ENCODE results near the gene TBC1D22A.

Gene TBC1D22A

DNA sequence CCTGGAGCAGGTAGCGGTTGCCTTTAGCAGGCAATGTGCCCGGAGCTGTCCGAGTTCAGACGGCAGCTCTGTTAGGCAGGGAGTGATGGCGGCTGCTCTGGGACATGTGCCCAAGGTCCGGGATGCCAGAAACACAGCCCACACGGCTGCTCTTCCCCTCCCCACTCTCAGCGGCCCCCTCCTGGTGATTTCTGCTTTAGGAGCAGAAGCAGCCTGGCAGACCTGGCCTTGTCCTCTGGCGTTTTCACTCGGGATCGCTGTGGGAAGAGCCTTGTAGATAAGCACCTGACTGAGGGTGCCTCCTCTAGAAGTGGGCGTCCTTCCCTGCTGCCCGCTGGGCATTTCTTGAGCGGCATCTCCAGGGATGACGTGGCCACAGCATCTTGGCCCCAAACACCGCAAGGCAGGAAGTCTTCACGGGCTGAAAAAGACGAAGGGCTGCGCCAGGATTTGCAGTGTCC, 392.2 kb downstream of the TBC1D22A start:
- Histone ChIP-seq H3K4me3 (ENCODE audit: low read length) (no peak overlapping the region), H3K9me3 (ENCODE audit: low read length) (no peaks in the 10 kb centered on the region), H3K27me3 (ENCODE audit: insufficient read depth, low read length) (no peaks in the 10 kb centered on the region), H3K36me3 (ENCODE audit: insufficient read depth, low read length) (no peaks in the 10 kb centered on the region), H2AFZ (ENCODE audit: low read depth, low read length) (no peak overlapping the region), H3K4me1 (ENCODE audit: insufficient read depth, low read length) (no peaks in the 10 kb centered on the region)

GRCh38 chr22:47155131-47155885, 392.9 kb downstream of the TBC1D22A start:
- no peak overlapping the region for H3K4me3 ChIP-seq (ENCODE audit: low read length)
- no peaks in the 10 kb centered on the region for H3K36me3 ChIP-seq (ENCODE audit: insufficient read depth, low read length)
- no peak overlapping the region for H2AFZ ChIP-seq (ENCODE audit: low read depth, low read length)
- H3K4me1 ChIP-seq (ENCODE audit: insufficient read depth, low read length) = no peaks in the 10 kb centered on the region
- H3K9me3 ChIP-seq (ENCODE audit: low read length) = no peaks in the 10 kb centered on the region
- H3K27me3 ChIP-seq (ENCODE audit: insufficient read depth, low read length) = no peaks in the 10 kb centered on the region

- Histone ChIP-seq H2AFZ (ENCODE audit: low read depth, low read length) (no peak overlapping the region), H3K36me3 (ENCODE audit: insufficient read depth, low read length) (no peaks in the 10 kb centered on the region), H3K9me3 (ENCODE audit: low read length) (no peaks in the 10 kb centered on the region), H3K4me1 (ENCODE audit: insufficient read depth, low read length) (no peaks in the 10 kb centered on the region), H3K4me3 (ENCODE audit: low read length) (no peak overlapping the region), H3K27me3 (ENCODE audit: insufficient read depth, low read length) (no peaks in the 10 kb centered on the region)
These were observed 393.5 kb downstream of the TBC1D22A start for GRCh38 chr22:47155912-47156311.

DNA sequence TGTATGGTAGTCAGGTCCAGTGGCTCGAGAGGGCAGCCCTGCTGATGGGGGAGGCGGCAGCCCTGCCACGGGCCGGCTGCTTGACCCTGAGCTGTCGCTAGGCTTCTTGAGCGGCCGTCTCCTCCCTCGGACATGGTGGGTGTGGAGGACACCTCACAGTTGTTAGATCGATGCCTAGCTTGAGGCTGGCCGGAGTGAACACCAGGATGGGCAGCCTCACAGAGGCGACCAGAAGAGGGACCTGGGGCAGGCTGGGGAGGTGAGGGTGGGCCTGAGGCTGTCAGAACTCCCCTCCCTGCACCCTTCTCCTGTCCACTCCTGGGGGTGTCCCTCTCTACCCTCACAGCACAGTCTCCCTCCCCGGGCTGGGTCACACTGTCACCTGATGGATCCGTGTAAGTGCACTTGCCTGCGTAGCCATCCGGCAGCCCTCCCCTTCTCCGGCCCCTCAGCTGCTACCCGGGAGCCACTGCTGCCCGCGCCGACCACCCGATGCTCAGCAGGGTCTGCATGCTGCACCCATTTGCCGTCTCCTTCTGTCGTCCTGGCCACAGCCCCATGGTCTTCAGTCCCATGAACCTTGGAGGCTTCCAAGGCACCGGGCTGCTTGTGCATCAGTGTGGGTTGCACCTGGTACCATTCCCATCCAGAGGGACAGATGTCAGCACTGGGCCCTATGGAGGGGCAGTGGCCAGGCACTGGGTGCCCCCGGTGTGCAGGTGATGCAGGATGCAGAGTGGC, 394.1 kb downstream of the TBC1D22A start:
- H3K4me3 ChIP-seq (ENCODE audit: low read length) = no peak overlapping the region
- no peaks in the 10 kb centered on the region for H3K9me3 ChIP-seq (ENCODE audit: low read length)
- H3K27me3 ChIP-seq (ENCODE audit: insufficient read depth, low read length) = no peaks in the 10 kb centered on the region
- H3K4me1 ChIP-seq (ENCODE audit: insufficient read depth, low read length) = no peaks in the 10 kb centered on the region
- no peak overlapping the region for H2AFZ ChIP-seq (ENCODE audit: low read depth, low read length)
- H3K36me3 ChIP-seq (ENCODE audit: insufficient read depth, low read length) = no peaks in the 10 kb centered on the region

GRCh38 chr22:47157093-47157420, 394.6 kb downstream of the TBC1D22A start:
- Histone ChIP-seq H3K27me3 (ENCODE audit: insufficient read depth, low read length) (no peaks in the 10 kb centered on the region), H3K36me3 (ENCODE audit: insufficient read depth, low read length) (no peaks in the 10 kb centered on the region), H3K4me1 (ENCODE audit: insufficient read depth, low read length) (no peaks in the 10 kb centered on the region), H2AFZ (ENCODE audit: low read depth, low read length) (no peak overlapping the region), H3K4me3 (ENCODE audit: low read length) (no peak overlapping the region), H3K9me3 (ENCODE audit: low read length) (no peaks in the 10 kb centered on the region)

DNA sequence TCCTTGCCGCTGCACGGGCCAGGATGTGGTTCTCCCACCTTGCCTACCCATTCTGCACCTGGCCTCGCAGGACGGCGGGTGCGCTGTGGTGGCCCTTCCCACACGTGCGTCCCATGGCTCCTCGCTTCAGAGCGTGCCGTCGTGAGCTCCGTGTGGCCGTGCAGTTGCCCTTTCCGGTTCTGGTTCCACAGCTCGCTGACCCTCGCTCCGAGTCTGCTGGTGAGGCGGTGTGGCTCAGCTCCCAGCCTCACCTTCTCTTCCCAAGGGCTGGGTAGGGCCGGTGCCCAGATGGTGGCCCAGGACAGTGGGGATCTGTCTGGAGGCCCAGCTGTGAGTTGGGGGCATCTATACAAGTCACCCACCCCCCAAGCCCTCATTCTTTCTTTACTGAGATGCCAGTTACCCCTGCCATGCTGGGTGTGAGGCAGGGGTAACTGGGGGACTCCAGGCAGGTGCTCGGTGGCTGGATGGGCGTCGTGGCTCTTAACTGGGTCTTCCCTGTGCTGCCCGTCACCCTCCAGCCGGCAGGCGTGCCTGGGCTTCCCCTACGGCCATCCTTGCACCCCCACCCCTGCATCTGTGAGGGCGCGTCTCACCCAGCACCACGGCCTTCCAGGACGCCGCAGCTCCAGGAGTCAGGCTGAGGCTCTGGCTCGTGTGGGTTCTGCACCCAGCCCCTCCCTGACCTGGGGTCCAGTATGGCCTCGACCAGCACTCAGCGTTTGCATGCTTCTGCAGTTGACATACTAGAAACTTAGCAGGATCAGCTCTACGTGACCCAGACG, 395.2 kb downstream of the TBC1D22A start:
- H2AFZ ChIP-seq (ENCODE audit: low read depth, low read length) = no peak overlapping the region
- no peaks in the 10 kb centered on the region for H3K27me3 ChIP-seq (ENCODE audit: insufficient read depth, low read length)
- no peaks in the 10 kb centered on the region for H3K36me3 ChIP-seq (ENCODE audit: insufficient read depth, low read length)
- H3K4me1 ChIP-seq (ENCODE audit: insufficient read depth, low read length) = no peaks in the 10 kb centered on the region
- H3K9me3 ChIP-seq (ENCODE audit: low read length) = no peaks in the 10 kb centered on the region
- no peak overlapping the region for H3K4me3 ChIP-seq (ENCODE audit: low read length)

DNA sequence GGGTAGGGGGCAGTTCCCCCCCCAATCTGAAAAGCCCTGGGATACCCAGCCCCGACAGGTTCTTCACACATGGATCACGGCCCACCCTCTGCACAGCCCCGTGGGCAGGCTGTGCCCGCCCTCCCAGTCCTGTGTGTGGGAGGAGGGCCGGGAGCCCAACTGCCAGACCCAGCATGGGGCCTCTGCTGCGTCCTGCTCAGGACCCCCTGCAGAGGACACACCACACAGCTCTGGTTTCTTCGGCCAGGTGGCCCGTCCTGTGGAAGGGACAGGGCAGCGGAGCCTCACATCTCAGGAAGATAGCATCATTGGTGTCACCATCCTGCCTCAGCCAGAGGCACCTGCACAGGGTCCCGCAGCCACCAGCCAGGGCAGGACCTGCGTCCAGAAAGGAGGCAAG, 396.0 kb downstream of the TBC1D22A start:
- Histone ChIP-seq H3K9me3 (ENCODE audit: low read length) (no peaks in the 10 kb centered on the region), H3K36me3 (ENCODE audit: insufficient read depth, low read length) (no peaks in the 10 kb centered on the region), H3K27me3 (ENCODE audit: insufficient read depth, low read length) (no peaks in the 10 kb centered on the region), H3K4me1 (ENCODE audit: insufficient read depth, low read length) (peaks cover 4% of the 10 kb centered on the region), H3K4me3 (ENCODE audit: low read length) (no peak overlapping the region), H2AFZ (ENCODE audit: low read depth, low read length) (no peak overlapping the region)

DNA sequence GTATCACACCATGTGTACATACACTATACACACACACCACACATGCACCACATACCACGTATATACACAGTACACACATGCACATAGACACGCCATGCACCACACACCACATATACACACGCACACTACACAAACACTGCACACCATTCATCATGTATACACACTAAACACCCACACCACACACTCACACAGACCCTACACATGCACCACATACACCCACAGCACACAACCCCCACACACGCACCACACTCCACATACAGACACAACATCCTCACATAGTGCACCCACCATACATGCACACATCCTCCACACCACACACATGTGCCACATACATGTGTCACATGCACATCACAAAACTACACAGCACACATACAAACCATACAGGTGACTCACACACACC, 397.1 kb downstream of the TBC1D22A start:
- Histone ChIP-seq H3K9me3 (ENCODE audit: low read length) (no peaks in the 10 kb centered on the region), H3K4me1 (ENCODE audit: insufficient read depth, low read length) (peaks cover 15% of the 10 kb centered on the region), H3K27me3 (ENCODE audit: insufficient read depth, low read length) (no peaks in the 10 kb centered on the region), H3K4me3 (ENCODE audit: low read length) (no peak overlapping the region), H3K36me3 (ENCODE audit: insufficient read depth, low read length) (no peaks in the 10 kb centered on the region), H2AFZ (ENCODE audit: low read depth, low read length) (no peak overlapping the region)

DNA sequence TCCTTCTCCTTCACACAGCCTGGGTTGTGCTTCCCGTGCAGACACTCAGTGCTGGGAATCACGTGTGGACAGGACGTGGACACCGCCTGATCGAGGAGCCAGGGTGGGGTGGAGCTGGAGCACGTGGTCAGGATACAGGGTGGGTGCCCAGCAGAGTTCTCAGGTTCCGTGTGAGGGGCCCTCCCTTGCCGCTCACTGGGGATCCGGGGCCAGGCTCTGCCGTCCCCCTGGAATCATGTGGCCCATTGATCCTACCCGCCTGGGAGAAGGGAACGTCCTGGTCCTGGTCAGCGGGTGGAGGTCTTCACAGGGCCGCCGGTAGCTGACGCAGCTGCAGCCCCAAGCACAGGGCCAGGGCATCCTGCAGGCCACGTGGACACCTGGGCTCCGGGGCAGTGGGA, 397.7 kb downstream of the TBC1D22A start:
- no peak overlapping the region for H3K4me3 ChIP-seq (ENCODE audit: low read length)
- peaks cover 20% of the 10 kb centered on the region for H3K4me1 ChIP-seq (ENCODE audit: insufficient read depth, low read length)
- H3K36me3 ChIP-seq (ENCODE audit: insufficient read depth, low read length) = no peaks in the 10 kb centered on the region
- H3K27me3 ChIP-seq (ENCODE audit: insufficient read depth, low read length) = no peaks in the 10 kb centered on the region
- no peaks in the 10 kb centered on the region for H3K9me3 ChIP-seq (ENCODE audit: low read length)
- no peak overlapping the region for H2AFZ ChIP-seq (ENCODE audit: low read depth, low read length)

- no peaks in the 10 kb centered on the region for H3K27me3 ChIP-seq (ENCODE audit: insufficient read depth, low read length)
- H3K9me3 ChIP-seq (ENCODE audit: low read length) = no peaks in the 10 kb centered on the region
- peaks cover 28% of the 10 kb centered on the region for H3K4me1 ChIP-seq (ENCODE audit: insufficient read depth, low read length)
- no peak overlapping the region for H3K4me3 ChIP-seq (ENCODE audit: low read length)
- H2AFZ ChIP-seq (ENCODE audit: low read depth, low read length) = no peak overlapping the region
- H3K36me3 ChIP-seq (ENCODE audit: insufficient read depth, low read length) = no peaks in the 10 kb centered on the region
These were observed 398.5 kb downstream of the TBC1D22A start for GRCh38 chr22:47160781-47161520.

DNA sequence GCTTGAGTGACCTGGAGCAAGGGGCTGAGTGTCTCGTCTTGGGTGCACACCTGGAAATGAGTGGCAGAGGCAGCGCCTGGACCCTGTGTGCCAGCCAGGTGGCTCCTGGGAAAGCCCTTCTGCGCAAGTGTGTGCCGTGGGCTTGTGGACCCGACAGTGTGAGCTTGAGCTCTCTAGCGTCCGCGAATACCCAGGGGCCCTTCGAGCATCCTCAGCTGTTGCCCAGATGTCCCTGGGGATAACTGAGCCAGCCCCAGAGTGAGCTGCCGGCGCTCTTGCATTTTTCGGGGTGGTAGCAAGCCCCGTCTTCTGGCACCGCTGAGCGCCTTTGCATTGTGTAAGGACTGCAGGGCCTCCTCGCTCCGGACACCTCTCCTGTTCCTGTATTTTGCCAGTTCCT, 399.2 kb downstream of the TBC1D22A start:
- no peaks in the 10 kb centered on the region for H3K9me3 ChIP-seq (ENCODE audit: low read length)
- peaks cover 30% of the 10 kb centered on the region for H3K4me1 ChIP-seq (ENCODE audit: insufficient read depth, low read length)
- H2AFZ ChIP-seq (ENCODE audit: low read depth, low read length) = no peak overlapping the region
- no peaks in the 10 kb centered on the region for H3K36me3 ChIP-seq (ENCODE audit: insufficient read depth, low read length)
- H3K4me3 ChIP-seq (ENCODE audit: low read length) = no peak overlapping the region
- H3K27me3 ChIP-seq (ENCODE audit: insufficient read depth, low read length) = no peaks in the 10 kb centered on the region

DNA sequence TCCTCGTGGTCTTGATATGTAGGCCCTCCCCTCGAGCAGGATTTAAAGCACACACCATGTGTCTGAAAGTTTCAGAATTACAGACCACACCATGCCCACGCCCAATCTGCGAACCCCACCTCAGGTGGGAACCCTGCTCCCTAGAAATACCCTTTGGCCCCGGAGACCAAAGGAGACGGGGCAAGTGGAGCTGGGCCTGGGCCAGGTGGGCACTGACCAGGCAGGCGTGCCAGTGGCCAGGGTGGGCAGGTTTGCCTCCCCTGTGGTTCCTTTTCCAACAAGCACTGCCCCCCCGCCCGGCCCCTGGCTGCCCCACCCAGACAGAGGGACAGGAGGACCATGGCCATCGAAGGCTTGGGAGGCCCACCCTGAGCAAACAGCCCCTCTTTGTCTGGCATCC, 400.4 kb downstream of the TBC1D22A start:
- Histone ChIP-seq H3K9me3 (ENCODE audit: low read length) (peaks cover 9% of the 10 kb centered on the region), H3K4me1 (ENCODE audit: insufficient read depth, low read length) (peaks cover 30% of the 10 kb centered on the region), H3K27me3 (ENCODE audit: insufficient read depth, low read length) (no peaks in the 10 kb centered on the region), H3K36me3 (ENCODE audit: insufficient read depth, low read length) (no peaks in the 10 kb centered on the region), H3K4me3 (ENCODE audit: low read length) (no peak overlapping the region), H2AFZ (ENCODE audit: low read depth, low read length) (no peak overlapping the region)

DNA sequence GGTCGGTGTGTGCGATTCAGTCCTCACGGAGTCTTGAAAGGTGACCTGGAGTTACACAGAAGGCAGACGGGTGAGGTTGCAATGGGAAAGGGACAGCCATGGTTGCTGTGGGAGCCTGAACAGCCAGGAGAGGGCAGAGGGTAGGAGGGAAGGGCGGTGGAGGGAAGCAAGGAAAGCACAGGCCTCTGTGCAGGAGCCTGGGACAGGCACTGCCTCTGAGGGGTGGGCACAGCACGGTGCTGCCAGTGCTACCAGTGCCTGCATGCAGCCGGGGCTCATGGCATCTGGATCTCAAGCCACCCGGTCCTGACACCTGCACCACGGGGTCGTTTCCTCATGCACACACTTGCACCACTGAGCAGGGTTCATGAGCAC, 401.0 kb downstream of the TBC1D22A start:
- Histone ChIP-seq H3K27me3 (ENCODE audit: insufficient read depth, low read length) (no peaks in the 10 kb centered on the region), H3K36me3 (ENCODE audit: insufficient read depth, low read length) (no peaks in the 10 kb centered on the region), H3K9me3 (ENCODE audit: low read length) (peaks cover 10% of the 10 kb centered on the region), H2AFZ (ENCODE audit: low read depth, low read length) (no peak overlapping the region), H3K4me1 (ENCODE audit: insufficient read depth, low read length) (peaks cover 30% of the 10 kb centered on the region), H3K4me3 (ENCODE audit: low read length) (no peak overlapping the region)
